CD14-positive monocyte (primary cell): Measurements from ENCODE around the gene FCHO2. TPM values are rescaled to one million over a fixed set of nuclear protein-coding genes. Genes with fewer than 3 reads are reported as not detected.

ENCODE experiments used
- DNase-seq, 3 donors: peaks; one replicate each; pipeline ENCODE4 v3.0.0-alpha.2; 2011 to 2022
- H2AFZ ChIP-seq: 2 replicates; pipeline ENCODE4 v1.6.0; 2012; ENCODE audit warnings: mild to moderate bottlenecking, low read depth, low read length, inconsistent platforms; ENCODE audit not compliant: insufficient read depth, poor library complexity, severe bottlenecking
- H3K27ac ChIP-seq, 2 donors: 1 replicate in 1 of 2; 2 replicates in 1 of 2; pipeline ENCODE4 v1.5.1; 2012 to 2013; ENCODE audit warnings: low read length in 2 of 2, control low read depth in 1 of 2, inconsistent platforms in 1 of 2, low read depth in 1 of 2, mild to moderate bottlenecking in 1 of 2
- H3K27me3 ChIP-seq, 2 donors: one replicate each; pipeline versions ENCODE4 v1.6.0 to v1.6.1; 2011 to 2013; ENCODE audit warnings: low read length in 2 of 2; ENCODE audit not compliant: control insufficient read depth in 2 of 2, insufficient read depth in 2 of 2
- H3K36me3 ChIP-seq, 2 donors: replicated peaks in 1 of 2; 1 replicate in 1 of 2; 2 replicates in 1 of 2; pipeline versions ENCODE4 v1.5.1 to v1.6.1; 2012 to 2013; ENCODE audit warnings: low read length in 2 of 2, control low read depth in 1 of 2, inconsistent platforms in 1 of 2, mild to moderate bottlenecking in 1 of 2; ENCODE audit not compliant: insufficient read depth in 2 of 2, control insufficient read depth in 1 of 2
- H3K4me1 ChIP-seq, 2 donors: 1 replicate in 1 of 2; 2 replicates in 1 of 2; pipeline versions ENCODE4 v1.5.1 to v1.6.1; 2012 to 2013; ENCODE audit warnings: low read length in 2 of 2, control low read depth in 1 of 2, inconsistent platforms in 1 of 2, mild to moderate bottlenecking in 1 of 2, moderate library complexity in 1 of 2; ENCODE audit not compliant: insufficient read depth in 2 of 2, control insufficient read depth in 1 of 2
- H3K4me2 ChIP-seq: replicated peaks from 2 replicates; pipeline ENCODE3; 2012; ENCODE audit warnings: low read length, moderate library complexity, mild to moderate bottlenecking; ENCODE audit not compliant: poor library complexity, severe bottlenecking; ENCODE audit errors: extremely low read depth
- H3K4me3 ChIP-seq, 3 experiments: fragments of 200-600 bp in 1 of 3; sonication (generic) in 1 of 3; replicated peaks in 1 of 3; 1 replicate in 2 of 3; 2 replicates in 1 of 3; pipeline ENCODE4 v1.5.1; 2011 to 2013; ENCODE audit warnings: low read length in 3 of 3, mild to moderate bottlenecking in 3 of 3, control low read depth in 2 of 3, low read depth in 2 of 3, inconsistent platforms in 1 of 3, moderate library complexity in 1 of 3
- H3K79me2 ChIP-seq: 2 replicates; pipeline ENCODE4 v1.6.0; 2012; ENCODE audit warnings: mild to moderate bottlenecking, control low read depth, inconsistent platforms, low read length, moderate library complexity; ENCODE audit not compliant: insufficient read depth
- H3K9ac ChIP-seq: 2 replicates; pipeline ENCODE4 v1.6.0; 2017; ENCODE audit warnings: low read length, mild to moderate bottlenecking; ENCODE audit not compliant: insufficient read depth, poor library complexity, severe bottlenecking
- H3K9me3 ChIP-seq, 2 donors: replicated peaks in 1 of 2; 1 replicate in 1 of 2; 2 replicates in 1 of 2; pipeline versions ENCODE4 v1.5.1 to v1.6.1; 2012 to 2013; ENCODE audit warnings: low read length in 2 of 2, control low read depth in 1 of 2; ENCODE audit not compliant: control insufficient read depth in 1 of 2, insufficient read depth in 1 of 2
- H4K20me1 ChIP-seq: 2 replicates; pipeline ENCODE4 v1.6.0; 2012; ENCODE audit warnings: mild to moderate bottlenecking, low read length, control low read depth, moderate library complexity; ENCODE audit not compliant: insufficient read depth
- H3K27ac Mint-ChIP-seq, 7 donors: one replicate each; pipeline ENCODE4 v1.8.0; 2020; ENCODE audit warnings: mild to moderate bottlenecking in 7 of 7, mixed read lengths in 7 of 7, moderate library complexity in 6 of 7, inconsistent platforms in 2 of 7
- H3K27me3 Mint-ChIP-seq, 3 donors: one replicate each; pipeline ENCODE4 v1.8.0; 2021 to 2022; ENCODE audit warnings: low read depth in 3 of 3, mild to moderate bottlenecking in 3 of 3, mixed read lengths in 3 of 3, moderate library complexity in 3 of 3, inconsistent platforms in 1 of 3
- H3K36me3 Mint-ChIP-seq, 2 donors: one replicate each; pipeline ENCODE4 v1.8.0; 2020; ENCODE audit warnings: mixed read lengths in 2 of 2, inconsistent platforms in 1 of 2, mild to moderate bottlenecking in 1 of 2
- H3K4me1 Mint-ChIP-seq: one replicate; pipeline ENCODE4 v1.8.0; 2020; ENCODE audit warnings: mild to moderate bottlenecking, mixed read lengths
- H3K4me3 Mint-ChIP-seq, 2 donors: one replicate each; pipeline ENCODE4 v1.8.0; 2020; ENCODE audit warnings: mild to moderate bottlenecking in 2 of 2, mixed read lengths in 2 of 2, moderate library complexity in 1 of 2
- H3K9me3 Mint-ChIP-seq, 7 donors: one replicate each; pipeline ENCODE4 v1.8.0; 2020 to 2022; ENCODE audit warnings: mixed read lengths in 7 of 7, mild to moderate bottlenecking in 6 of 7, moderate library complexity in 6 of 7, inconsistent platforms in 2 of 7
- CTCF ChIP-seq: fragments of 200-600 bp; IDR thresholded peaks from one replicate; pipeline ENCODE4 v1.8.0; 2022; ENCODE audit warnings: antibody characterized with exemption, mild to moderate bottlenecking
- WGBS: methylation state at CpG from one replicate; pipeline ENCODE4 v1.1.5; 2013; ENCODE audit warnings: missing lambda C conversion rate; ENCODE audit not compliant: insufficient coverage; 5-methylcytosine and 5-hydroxymethylcytosine counted together
- intact Hi-C, 2 donors: fragments of 100-400 bp; cut with micrococcal nuclease; formaldehyde crosslinking; loops; one replicate each; pipeline versions ENCODE4 v1.15.0 to v1.15.1; 2023
- polyA plus RNA-seq, 3 donors: library from polyadenylated mRNA; depleted of rRNA in 1 of 3; unstranded in 2 of 3; stranded (reverse) in 1 of 3; fragments of 300-500 nt in 2 of 3; fragments of >200 nt in 1 of 3; fragmentation: Illumina TruSeq in 2 of 3; gene quantifications; 1 replicate in 2 of 3; 2 replicates in 1 of 3; pipeline ENCODE4 v1.2.3, GENCODE V29; 2012 to 2021

FCHO2 gene
- polyA plus RNA-seq, 3 donors, result 8.3 to 10.1 (median 9.9) TPM

DNA sequence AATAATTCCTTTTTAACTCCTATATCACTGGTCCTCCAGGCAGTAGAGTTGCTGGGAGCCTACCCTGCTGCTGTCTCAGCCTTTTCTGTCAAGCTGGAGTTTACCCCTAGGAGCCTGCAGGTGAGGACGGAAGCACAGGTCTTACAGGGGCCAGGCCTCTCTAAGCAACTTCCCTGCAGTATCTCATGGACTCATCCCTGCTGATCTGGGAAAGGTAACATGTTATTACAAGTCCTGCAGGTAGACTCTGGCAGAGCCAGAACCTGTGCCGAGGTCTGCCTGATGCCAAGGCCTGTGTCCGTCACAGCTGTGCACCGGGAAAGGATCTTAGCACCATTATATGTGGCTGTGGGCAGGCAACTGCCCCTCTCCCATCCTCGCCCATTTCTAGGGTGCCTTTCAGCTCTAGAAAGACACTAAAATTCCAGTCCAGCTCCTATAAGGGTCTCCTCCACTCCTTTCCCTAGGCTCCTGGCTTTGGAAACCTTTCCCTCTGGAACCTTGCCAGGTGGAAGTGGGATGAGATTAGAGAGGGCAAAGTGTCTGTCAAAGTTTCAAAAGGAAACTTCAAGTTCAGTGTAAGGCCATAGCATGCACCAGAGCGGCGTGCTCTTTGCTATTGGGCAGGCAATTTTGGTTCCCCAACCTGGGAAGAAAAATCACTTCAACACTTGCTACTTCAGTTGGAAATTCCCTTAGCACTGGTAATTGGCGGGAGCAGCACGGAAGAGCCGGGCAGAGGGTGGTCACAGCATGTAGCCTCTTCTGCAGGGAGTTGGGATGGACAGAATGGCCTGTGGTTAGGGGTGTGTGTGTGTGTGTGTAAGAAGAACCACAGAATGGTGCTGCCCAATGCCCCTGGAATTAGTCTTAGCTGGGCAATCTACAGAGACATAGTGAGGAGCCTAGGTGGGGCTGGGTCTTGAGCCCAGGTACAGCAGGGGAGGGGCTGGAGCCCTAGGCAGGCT is 182.0 kb downstream of the FCHO2 start:
- no peak for DNase-seq
- Histone ChIP-seq H4K20me1 (no peaks in the 10 kb centered on the region), H3K27me3 (peaks cover 31 to 75% of the 10 kb centered on the region in 2 donors), H3K27ac (no peak overlapping the region), H3K36me3 (no peaks in the 10 kb centered on the region), H3K79me2 (no peaks in the 10 kb centered on the region), H3K9ac (no peak overlapping the region), H3K9me3 (no peaks in the 10 kb centered on the region), H3K4me3 (no peak overlapping the region), H3K4me1 (no peaks in the 10 kb centered on the region), H3K4me2 (no peak overlapping the region), H2AFZ (no peak overlapping the region)
- no peaks in the 10 kb centered on the region for H3K36me3 Mint-ChIP-seq
- no peak overlapping the region for H3K4me3 Mint-ChIP-seq
- intact Hi-C loops, result no loop called here
- no peaks in the 10 kb centered on the region for H3K4me1 Mint-ChIP-seq
- TF ChIP-seq CTCF, result no peak
- WGBS, result 92% methylated on average over 4 of the region's 10 CpGs
- peaks cover 0 to 4% (median 0%) of the 10 kb centered on the region in 7 donors for H3K9me3 Mint-ChIP-seq
- peaks cover 52 to 73% (median 58%) of the 10 kb centered on the region in 3 donors for H3K27me3 Mint-ChIP-seq
- H3K27ac Mint-ChIP-seq, result no peak overlapping the region

DNA sequence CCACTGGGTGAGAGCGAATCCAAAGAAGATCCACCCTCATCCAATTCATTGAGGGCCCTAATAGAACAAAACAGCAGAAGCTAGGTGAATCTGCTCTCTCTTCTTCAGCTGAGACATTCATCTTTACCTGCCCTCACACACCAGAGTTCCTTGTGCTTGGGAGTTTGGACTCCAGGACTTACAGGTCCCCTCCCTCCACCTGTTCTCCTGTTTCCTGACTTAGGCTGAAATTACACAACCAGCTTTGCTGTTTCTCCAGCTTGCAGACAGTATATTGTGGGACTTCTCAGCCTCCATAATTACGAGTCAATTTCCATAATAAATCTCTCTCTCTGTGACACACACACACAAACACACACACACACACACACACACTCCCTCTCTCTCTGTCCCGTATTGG is 183.6 kb downstream of the FCHO2 start:
- Histone ChIP-seq H3K9me3 (no peaks in the 10 kb centered on the region), H3K36me3 (no peaks in the 10 kb centered on the region), H2AFZ (no peak overlapping the region), H3K27ac (no peak overlapping the region), H3K27me3 (peaks cover 39 to 77% of the 10 kb centered on the region in 2 donors), H4K20me1 (no peaks in the 10 kb centered on the region), H3K4me3 (no peak overlapping the region), H3K4me2 (no peak overlapping the region), H3K79me2 (no peaks in the 10 kb centered on the region), H3K9ac (no peak overlapping the region), H3K4me1 (no peaks in the 10 kb centered on the region)
- Mint-ChIP-seq H3K4me3 (no peak overlapping the region), H3K4me1 (no peaks in the 10 kb centered on the region), H3K9me3 (peaks cover 0 to 4% (median 0%) of the 10 kb centered on the region in 7 donors), H3K27ac (no peak overlapping the region), H3K27me3 (peaks cover 56 to 71% (median 59%) of the 10 kb centered on the region in 3 donors), H3K36me3 (no peaks in the 10 kb centered on the region)
- no CpG with 5 or more reads among the region's 3 CpGs for WGBS
- no peak for TF ChIP-seq CTCF
- DNase-seq, result no peak
- intact Hi-C loops, result no loop called here

Other genes starting within 250 kb of the FCHO2 start
- 10 to 100 TPM in 2 of 3 donors, 1 to 10 TPM in 1; 9.3 to 28.1 (median 26.3) TPM for gene TNPO1, start 139.4 kb upstream of the FCHO2 start, polyA plus RNA-seq
- gene TMEM171, start 164.5 kb downstream of the FCHO2 start, polyA plus RNA-seq, result not detected
- gene TMEM174, start 217.2 kb downstream of the FCHO2 start, polyA plus RNA-seq, result not detected